Esophagus mucosa (tissue), 1 donor: Measurements from ENCODE around the gene ANKS1B. TPM values are rescaled to one million over a fixed set of nuclear protein-coding genes. Genes with fewer than 3 reads are reported as not detected.

Source experiments
- ATAC-seq: fragments of 200-7000 bp; cut with Tn5 transposase; one replicate; pipeline ENCODE4 v1.9.1; 2020
- total RNA-seq: library from RNA; stranded (reverse); gene quantifications from one replicate; pipeline ENCODE4 v1.2.4, GENCODE V29; 2023
- donor health status: DM: yes; HTN: yes; CAD: no.

ANKS1B gene
- total RNA-seq, 1 donor from 2014 or later = 2.8 TPM

DNA sequence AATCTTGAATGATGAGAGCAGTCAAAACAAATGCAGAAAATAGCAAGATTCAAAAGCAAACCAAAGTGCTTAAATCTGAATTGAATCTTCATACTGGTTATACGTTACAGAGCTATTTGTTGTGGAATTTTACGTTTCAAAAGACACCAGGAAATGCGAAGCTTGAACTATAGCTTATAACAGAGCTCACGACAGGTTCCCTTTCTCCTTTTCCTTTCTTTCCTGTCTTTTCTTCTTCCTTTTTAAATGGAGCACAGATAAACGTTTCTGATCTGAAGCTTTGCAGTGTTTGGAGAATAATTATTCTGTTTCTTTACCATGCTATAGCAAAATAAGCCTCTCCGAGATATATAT, 829.8 kb downstream of the ANKS1B start:
- ATAC-seq = no peak

DNA sequence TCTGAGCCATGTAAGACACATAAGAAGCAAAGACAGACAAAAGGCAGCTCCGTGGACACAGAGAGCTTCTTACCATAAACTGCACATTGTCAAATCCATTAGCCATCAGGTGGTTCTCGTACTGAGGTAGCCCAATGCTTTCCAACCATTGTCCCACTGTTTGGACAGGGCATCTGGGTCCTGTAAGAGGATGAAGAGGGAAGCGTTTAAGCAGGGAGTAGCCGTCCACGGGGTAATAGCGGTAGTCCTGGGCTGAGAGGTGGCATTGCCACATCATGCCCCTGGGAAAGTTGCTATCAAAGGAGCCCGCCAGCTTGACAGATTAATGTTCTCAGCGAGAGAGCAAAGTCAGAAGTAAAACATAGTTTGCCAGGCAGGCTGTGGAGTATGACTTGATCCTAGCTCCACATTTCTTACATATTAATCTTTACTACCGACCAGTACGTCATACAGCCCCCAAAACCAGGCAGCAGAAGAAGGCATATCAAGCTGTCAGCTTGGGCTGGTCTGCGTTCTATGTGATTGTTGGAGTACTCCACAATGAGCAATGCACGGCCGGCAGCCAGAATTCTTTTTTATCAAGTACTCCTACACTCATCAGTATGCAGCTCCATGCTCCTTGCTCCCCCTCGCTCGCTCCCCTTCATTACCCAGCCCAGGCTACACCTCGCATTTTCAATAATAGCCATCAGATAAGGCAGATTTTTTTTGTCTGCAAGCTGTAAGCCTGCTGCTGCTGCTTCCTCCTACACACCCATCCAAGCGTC, 830.3 kb downstream of the ANKS1B start:
- ATAC-seq = no peak

DNA sequence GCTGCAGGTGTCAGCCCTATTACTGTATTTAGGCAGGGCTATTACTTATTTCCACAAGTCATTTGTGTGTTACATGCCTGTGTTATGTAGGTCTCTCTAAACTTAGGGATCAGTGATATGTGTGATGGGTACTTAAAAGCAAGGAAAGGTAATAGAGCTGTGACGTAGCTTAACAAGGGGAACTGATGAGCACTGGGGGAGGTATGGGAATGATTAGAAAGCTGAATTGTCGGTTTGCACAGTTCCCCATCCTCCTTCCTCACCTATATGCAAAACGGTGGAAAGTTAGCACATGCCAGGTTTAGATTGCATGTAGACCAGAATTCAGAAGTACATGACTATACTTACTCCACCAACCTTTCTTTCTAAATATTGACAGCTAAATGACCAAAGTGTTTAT, 831.4 kb downstream of the ANKS1B start:
- ATAC-seq = no peak

DNA sequence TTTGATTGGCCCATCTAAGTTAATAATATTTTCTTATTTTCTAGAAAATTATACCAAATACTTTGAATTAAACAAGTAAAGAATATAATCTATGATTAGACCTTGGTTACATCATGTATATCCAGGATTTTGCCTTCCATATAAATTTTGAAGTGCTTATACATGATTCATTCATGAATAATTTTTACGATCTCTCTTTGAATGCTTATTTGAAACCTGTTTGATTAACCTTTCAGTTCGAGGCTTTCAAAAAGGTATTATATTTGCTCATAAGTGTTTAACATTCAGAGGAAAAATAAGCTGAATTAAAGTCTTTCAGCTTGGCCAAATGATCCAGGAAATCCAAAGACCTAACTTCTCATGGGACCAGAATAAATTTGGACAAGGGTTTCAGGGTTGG, 832.4 kb downstream of the ANKS1B start:
- no peak for ATAC-seq

DNA sequence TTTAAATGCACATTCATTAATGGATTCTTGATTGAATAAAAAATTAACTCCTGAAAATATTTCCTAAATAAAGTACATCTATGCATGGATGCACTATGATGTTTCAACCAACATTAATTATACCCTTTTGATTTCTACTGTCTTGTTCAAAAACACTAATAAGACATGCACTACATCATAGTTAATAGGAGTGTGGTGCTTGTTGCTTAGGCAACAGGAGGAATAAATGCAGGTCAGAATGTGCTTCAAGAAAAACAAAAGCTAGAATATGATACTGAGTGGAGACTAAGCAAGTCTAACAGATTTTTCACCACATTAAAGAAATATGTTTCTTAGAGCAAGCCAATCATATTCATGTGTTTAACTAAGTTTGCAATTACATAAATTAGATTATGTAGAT, 833.0 kb downstream of the ANKS1B start:
- no peak for ATAC-seq

DNA sequence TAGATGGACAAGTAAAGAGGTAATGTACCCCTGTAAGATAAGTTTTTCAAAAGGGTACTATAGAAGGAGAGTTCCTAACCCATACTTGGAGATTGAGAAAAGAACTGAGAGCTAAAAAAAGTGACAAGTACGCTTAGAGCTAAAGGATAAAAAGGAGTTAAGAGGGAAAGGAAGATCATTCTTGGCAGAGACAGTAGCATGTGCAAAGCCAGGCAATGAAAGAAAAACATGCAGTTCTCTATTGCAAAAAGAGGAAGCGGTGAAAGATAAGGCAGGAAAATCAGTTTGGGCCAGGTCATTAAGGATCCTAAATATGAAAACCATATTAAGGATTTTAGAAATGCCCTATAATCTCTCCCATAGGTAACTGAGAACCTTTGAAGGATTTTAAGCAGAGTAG, 837.6 kb downstream of the ANKS1B start:
- no peak for ATAC-seq

DNA sequence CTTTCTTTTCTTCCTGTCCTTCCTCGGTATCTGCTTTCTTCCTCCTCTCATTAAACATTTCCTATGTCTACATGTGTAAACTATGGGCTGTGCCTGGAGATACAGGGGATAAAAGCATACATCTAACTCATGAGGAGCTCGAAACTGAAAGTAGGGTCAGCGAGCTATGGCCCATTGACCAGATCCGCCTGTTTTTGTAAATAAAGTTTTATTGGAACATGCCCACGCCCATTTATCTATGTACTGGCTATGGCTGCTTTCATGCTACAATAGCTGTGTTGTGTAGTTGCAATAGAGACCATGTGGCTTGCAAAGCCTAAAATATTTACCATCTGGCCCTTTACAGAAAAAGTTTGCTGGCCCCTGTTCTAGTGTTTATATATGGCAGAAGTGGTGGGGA, 838.0 kb downstream of the ANKS1B start:
- no peak for ATAC-seq

DNA sequence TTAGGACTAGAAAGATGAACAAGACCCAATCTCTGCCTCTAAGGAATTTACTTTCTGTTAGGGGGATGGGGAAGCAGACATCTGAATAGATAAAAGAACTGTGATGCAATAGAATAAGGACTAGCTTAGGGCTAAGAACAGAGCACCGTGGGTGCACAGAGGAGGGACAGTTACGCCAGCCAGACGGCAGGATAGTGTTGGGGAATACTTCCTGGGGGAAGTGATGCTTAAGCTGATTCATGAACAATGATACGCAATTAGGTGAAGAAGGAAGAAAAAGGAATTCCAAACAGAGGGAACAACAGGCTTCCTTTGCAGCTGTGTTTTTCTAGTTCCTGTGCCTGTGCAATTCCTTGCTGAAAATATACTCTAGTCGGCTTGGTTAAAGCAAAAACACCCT, 838.6 kb downstream of the ANKS1B start:
- no peak for ATAC-seq

DNA sequence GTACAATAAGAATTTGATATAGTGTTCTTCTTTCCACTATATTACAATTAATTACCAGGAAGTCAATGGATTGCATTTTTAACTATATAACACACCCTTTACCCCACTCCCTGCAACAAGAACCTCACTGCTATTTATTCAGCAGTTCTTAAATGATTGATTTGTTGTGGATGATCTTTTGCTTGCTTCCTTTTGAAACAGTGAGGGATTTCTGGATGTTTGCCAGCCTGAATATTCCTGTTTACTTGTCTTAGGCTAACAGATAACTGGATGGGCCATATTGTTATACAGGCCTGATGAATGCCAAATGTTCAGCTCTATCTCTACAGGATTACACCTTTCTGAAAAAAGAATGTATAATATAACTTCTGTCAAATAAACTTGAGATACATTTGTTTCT, 842.1 kb downstream of the ANKS1B start:
- ATAC-seq = no peak

DNA sequence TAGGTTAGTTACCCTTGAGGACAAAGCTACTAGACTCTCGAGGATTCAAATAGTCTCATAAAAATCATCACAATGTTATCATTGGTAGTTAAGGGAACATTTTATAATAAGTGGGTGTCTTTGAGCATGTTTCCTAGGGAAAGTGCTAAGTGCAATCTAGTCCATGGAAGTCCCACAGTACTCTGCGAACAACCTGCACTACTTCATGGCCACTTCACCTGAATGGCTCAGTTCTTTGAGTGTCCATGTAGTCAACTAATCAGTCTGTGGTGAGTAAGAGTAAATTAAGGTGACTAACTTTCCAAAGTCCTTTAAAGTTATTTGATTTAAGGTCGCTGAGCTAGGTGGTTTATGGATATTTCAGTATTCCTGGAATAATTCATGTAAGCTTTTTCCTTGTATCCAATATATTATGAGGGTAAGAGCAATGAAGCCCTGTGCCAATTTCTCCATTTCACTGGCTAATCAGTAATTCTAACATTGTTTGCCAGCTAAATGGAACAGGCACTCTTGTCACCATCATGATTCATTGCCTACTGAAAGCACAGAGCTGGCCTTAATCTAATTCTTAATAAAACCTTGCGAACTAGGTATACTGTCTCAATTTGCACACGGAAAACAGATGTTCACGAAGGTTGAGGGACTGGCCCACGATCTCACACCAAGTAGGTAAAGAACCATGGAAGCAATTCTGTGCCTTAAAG, 844.6 kb downstream of the ANKS1B start:
- ATAC-seq = no peak

DNA sequence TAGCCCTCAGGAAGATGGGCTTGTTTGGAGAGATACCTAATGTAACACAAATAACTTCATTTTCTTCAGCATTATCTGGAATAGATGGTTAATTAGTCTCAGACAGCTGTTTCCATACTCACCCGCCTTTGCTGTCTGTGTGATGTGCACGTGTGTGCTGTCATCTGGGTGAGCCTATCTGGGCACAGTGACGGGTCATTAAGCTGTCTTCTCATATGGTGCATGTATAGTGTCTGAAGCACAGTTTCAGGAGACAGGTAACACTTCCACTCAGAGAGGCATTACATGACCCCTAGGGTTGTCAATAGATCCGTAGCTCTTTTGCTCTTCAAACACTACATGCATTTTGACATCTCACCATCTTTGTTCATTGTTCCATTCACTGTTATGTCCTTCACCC, 846.3 kb downstream of the ANKS1B start:
- ATAC-seq = no peak

DNA sequence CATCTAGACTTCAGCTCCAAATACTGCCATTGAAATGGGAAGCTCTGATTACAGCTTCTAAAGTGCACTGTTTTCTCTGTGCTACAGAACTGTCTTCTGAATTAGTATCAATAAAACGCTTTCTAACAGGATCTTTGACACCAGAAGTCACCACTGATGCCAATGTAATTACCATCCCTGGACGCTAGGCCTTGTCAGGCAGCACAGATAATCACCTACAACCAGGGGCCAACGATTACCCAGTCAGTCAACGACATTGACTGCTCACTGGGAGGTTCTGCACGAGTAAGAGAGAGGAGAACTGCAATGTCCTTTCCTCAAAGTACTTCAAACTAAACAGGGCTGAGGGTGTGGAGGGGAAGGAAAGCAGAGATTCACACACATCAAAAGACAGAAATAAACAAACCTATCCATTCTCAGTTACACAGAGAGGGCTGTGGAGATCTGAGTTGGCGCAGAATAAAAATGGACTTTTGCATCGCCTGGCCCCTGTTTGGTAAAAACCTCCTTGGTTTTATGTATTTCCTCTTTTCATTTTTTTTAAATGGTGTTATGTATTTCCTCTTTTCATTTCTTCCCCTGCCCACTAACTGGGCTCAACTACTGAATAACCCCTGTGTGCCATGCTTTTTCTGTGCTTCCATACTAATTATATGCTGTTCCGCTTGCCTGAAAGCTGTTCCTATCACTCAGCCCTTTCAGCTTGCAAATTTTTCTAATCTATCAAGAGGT, 847.4 kb downstream of the ANKS1B start:
- ATAC-seq = no peak

DNA sequence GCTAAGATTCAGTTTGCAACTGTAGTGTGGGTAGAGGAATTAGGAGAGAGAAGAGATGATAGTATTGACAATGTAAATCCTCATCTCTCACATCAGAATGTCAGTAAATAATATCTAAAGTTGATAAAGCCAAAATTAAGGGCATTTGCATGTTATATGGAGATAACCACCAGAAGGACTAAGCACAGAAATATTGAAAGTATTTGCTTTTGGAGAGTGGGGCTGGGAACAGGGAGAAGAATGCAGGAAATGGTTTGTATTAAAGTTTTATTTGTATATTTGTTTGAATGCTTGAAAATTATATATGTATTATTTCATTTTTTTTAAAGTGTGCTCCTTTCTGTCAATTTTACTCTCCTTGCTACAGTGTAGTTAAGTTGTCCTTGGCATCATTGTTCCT, 848.2 kb downstream of the ANKS1B start:
- no peak for ATAC-seq

DNA sequence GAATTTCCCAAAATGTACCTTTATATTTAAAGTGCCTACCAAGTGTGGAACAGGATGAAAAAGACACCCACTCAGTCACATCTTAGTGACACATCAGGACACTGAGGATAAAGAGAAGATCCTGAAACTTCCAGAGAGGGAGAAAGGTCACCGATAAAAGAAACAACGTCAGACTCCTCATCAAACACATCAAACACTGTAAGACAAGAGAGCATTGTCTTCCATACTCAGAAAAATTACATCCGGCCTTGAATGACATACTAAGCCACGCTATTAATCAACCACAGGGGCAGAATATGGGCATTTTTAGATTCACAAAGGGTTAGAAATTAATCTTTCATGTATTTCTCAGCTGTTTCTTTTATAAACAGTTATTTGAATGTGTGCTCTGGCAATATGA, 849.4 kb downstream of the ANKS1B start:
- ATAC-seq = no peak

DNA sequence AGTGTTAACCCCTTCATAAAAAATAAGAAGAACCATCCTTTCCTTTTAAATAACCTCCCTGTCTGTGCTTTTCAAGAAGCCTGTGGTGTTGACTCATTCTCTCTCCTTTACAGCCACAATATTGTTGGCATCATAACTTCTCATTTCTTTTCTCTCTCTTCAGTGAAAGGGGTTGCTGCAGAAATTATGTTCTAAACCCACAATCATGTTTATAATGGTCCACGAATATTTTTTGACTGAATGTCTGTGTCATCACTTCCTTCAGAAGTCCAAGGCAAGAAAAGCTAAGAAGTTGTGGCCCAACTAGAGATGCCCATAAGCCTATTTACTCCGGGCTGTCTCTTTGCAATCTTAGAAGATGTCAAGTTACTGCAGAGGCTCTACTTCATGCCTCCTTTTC, 851.3 kb downstream of the ANKS1B start:
- ATAC-seq = no peak

DNA sequence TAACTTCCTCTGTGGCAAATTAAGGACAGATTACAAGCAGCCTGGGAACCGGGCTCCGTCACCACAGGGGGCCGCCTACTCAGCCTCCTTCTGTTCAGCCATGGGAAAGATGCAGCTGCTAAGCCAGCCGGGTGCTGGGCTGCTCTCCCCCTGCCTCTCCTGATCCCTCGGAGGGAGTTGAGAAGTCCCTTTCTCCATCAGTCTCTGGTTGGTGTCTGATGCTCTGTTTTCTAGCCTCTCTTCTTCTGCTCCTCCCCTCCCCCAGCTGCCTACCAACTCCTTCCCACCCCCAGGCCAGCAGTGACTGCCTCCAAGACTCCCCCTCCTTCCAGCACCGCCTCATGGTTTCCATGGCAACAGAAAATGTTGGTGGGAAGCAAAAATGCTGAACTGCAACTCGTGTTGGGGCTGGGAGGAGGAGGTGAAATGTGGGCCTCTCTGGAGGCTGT, 853.0 kb downstream of the ANKS1B start:
- ATAC-seq = no peak

DNA sequence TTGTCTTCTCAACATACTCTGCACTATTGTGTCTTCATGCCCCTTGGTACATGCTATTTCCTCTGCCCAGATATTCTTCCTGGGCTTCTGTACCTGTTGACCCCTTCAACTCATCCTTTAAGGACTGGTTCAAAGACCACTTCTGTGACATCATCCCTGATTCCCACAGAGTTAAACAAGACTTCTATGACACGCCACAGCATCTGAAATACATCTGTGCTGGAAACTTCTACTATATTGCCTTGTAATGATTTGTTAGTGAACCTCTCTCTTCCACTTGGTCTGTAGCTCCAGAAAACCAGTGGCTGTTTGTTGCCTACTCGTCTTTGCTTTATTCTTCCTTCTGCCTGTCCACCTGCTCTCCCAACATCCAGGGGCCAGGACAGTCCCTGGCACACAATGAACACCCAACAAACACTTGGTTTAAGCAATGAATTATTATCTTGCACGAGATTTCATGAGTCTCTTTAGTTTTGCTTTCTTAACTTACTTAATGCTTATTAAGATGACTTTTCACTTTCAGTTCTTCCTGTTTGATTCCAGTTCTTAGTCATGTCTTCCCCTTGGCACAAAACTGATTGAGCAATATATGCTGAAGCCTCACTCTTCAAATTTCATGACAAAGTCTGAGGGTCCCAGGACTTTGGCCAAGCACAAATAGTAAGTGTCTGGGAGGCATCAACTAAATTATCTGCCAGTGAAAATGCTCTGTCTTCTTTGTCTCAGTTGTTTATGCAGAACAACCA, 853.8 kb downstream of the ANKS1B start:
- no peak for ATAC-seq

DNA sequence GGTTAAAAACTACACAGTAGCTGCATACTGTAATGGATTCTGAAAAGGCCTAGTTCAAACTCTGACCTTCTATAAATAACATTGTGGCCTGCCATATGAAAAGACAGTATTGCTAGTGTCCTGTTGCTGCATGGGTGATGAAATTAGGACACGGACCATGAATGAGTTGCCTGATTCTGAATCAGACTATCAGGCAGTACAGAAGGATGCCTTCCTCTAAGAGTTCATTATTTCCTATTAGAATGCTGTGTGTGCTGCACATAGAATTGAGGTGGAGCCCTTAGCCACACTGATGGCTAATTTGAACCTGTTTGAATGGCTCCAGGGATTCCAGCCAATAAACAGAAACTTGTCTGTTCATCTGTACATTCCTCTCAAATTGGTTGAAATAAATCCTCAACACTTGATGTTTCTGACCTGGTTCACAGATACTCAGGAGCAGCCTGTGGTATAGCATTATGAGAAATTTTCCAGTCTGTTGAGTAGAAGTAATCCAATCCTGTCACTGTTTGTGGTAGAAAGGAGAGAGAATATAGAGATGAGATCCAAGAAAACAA, 856.4 kb downstream of the ANKS1B start:
- no peak for ATAC-seq

DNA sequence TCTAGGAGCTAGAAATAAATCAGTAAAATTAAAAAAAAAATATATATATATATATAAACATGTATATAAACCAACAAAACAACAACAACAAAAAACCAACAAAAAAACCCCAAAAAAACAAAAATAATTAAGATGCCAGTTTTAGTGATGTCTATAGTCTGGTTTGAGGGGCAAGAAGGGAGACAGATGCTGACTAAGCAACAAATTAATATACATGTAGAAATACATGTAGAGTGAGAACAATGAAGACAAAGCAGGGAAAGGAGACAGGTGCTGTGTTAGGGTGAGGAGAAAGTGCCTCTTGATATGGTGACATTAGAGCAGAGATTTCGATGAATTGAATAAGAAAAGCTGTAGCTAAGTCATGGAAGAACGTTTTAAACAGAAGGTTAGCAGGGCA, 861.8 kb downstream of the ANKS1B start:
- no peak for ATAC-seq

DNA sequence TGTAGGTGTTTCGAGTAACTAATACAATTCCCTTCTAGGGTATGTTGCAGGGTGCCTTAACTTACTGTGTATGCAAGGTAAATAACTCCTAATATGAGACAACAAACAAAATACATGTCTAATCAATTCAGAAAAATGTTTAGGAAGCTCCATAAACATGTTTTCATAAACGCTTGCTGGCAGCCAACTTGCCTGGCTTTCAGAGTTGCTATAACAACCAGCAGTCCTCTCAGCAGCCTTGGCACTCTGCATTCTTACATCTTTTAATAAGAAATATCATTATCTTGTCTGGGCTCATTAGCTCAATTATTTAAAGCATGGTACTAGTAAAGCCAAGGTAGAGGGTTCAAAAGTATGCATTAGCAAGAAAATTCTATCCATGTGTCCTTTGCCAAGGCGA, 862.2 kb downstream of the ANKS1B start:
- no peak for ATAC-seq

DNA sequence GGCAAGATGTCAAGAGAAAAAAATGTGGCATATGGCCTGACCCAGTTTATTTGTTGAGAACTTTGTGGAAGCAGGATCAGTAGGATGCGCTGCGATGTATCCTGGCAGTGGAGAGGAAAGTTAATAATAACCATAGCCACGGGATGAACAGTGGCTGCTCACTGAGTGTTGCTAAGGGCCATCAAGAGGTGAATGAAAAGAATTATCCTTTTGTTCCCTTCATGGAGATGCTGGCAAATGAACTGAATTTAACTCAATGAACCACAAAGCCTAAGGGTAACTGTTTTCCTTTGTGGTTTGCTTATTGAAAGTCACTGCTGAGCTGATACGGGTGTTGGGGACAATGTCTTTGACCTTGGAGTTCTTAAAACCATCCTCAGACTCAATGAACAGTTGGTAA, 863.2 kb downstream of the ANKS1B start:
- ATAC-seq = no peak

DNA sequence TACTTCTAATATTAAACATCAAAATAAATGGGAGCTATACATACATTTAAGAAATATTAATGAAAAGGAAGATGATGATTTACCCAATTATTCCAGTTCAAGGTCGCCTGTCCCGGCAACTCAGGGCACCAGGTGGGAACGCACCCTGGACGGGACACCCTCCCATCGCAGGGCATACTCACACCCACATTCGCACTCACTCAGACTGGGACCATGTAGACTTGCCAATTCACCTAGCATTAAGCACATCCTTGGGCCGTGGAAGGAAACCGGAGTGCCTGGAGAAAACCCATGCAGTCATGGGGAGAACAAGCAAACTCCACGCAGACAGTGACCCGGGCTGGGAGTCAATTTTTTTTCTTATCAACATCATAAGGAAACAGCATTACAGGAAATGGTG, 864.8 kb downstream of the ANKS1B start:
- ATAC-seq = no peak

DNA sequence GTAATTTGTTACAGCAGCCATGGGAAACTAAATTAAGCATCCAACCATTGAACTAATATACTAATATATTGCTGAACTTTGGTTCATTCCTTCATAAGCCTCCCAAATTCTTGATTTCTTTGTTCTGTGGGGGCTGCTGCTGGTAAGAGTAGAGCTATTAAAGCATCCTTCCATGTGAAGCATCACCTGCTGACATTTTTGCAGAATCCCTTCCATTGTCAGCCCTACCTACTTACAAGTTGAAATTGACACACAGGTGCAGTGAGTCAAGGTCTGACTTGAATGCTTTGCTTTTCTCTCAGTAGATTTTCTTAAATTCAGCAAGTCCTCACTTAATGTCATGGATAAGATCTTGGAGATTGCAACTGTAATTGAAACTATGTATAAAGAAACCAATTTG, 865.3 kb downstream of the ANKS1B start:
- no peak for ATAC-seq
